Osteocyte (in vitro differentiated cells): ENCODE results near the gene ZNF497. TPM values are rescaled to one million over a fixed set of nuclear protein-coding genes. Genes with fewer than 3 reads are reported as not detected.
"Not testable (repeated sequence)": the region's sequence is repeated elsewhere in the genome, so short reads cannot be mapped to it uniquely, and the experiment has no call there.

ENCODE experiments used
- DNase-seq: peaks from one replicate; pipeline ENCODE4 v3.0.0; 2021; ENCODE audit warnings: mixed read lengths; ENCODE audit not compliant: unreplicated experiment; ENCODE audit errors: extremely low spot score
- H3K27ac Mint-ChIP-seq: one replicate; pipeline ENCODE4 v1.8.0; 2021; ENCODE audit warnings: mild to moderate bottlenecking, mixed read lengths; ENCODE audit not compliant: unreplicated experiment
- H3K27me3 Mint-ChIP-seq: one replicate; pipeline ENCODE4 v1.8.0; 2021; ENCODE audit warnings: mixed read lengths; ENCODE audit not compliant: unreplicated experiment
- H3K36me3 Mint-ChIP-seq: one replicate; pipeline ENCODE4 v1.8.0; 2021; ENCODE audit warnings: mixed read lengths; ENCODE audit not compliant: unreplicated experiment
- H3K4me1 Mint-ChIP-seq: one replicate; pipeline ENCODE4 v1.8.0; 2021; ENCODE audit warnings: mixed read lengths; ENCODE audit not compliant: unreplicated experiment
- H3K4me3 Mint-ChIP-seq: one replicate; pipeline ENCODE4 v1.8.0; 2021; ENCODE audit warnings: mild to moderate bottlenecking, moderate library complexity, mixed read lengths; ENCODE audit not compliant: unreplicated experiment
- H3K9me3 Mint-ChIP-seq: one replicate; pipeline ENCODE4 v1.8.0; 2021; ENCODE audit warnings: mixed read lengths; ENCODE audit not compliant: unreplicated experiment
- total RNA-seq: library from RNA; stranded (reverse); gene quantifications from 2 replicates; pipeline ENCODE4 v1.2.1, GENCODE V29; 2021
- TF ChIP-seq, protein P1 (sequence below): fragments of 200-600 bp; sonication (generic); IDR thresholded peaks from 2 replicates; pipeline ENCODE4 v1.5.0; 2021; ENCODE audit warnings: antibody characterized with exemption, mild to moderate bottlenecking, moderate library complexity

Gene ZNF497
- total RNA-seq, 1 donor from 2014 or later = 2.7 TPM

DNA sequence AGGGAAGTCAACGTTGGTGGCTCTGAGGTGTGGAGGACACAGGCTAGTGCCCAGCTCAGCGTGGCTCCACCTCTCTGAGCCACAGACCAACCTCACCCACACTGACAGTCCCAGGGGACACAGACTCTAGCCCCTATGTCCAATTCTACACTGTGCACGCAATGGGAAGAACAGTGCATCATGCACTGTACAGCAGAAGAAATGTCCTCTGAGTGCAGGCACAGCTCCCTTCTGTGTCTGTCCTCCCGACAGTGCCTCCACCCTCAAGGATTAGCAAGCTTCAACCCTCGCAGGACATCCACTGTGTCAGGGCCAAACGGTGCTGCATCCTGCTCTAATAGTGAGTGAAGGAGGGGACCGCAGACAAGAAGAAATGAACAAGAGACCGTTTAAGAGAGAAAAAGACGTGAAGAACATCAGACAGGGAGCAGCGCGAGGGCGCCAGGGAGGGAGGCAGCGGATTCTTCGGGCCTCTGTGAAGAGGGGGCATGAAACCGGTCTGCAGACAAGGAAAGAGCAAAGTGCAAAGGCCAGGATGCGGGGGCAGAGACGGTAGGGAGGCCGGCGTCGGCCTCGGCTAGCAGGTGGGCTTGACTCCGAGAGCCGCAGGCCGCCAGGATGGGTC is 17.6 kb upstream of the ZNF497 start:
- Mint-ChIP-seq H3K9me3 (no peaks in the 10 kb centered on the region), H3K4me3 (peak overlapping the region; percentile 92), H3K4me1 (peaks cover 22% of the 10 kb centered on the region), H3K27ac (peak overlapping the region; percentile 91), H3K27me3 (no peaks in the 10 kb centered on the region), H3K36me3 (no peaks in the 10 kb centered on the region)
- no peak for DNase-seq
- TF ChIP-seq, protein P1, sequence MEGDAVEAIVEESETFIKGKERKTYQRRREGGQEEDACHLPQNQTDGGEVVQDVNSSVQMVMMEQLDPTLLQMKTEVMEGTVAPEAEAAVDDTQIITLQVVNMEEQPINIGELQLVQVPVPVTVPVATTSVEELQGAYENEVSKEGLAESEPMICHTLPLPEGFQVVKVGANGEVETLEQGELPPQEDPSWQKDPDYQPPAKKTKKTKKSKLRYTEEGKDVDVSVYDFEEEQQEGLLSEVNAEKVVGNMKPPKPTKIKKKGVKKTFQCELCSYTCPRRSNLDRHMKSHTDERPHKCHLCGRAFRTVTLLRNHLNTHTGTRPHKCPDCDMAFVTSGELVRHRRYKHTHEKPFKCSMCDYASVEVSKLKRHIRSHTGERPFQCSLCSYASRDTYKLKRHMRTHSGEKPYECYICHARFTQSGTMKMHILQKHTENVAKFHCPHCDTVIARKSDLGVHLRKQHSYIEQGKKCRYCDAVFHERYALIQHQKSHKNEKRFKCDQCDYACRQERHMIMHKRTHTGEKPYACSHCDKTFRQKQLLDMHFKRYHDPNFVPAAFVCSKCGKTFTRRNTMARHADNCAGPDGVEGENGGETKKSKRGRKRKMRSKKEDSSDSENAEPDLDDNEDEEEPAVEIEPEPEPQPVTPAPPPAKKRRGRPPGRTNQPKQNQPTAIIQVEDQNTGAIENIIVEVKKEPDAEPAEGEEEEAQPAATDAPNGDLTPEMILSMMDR = no peak

DNA sequence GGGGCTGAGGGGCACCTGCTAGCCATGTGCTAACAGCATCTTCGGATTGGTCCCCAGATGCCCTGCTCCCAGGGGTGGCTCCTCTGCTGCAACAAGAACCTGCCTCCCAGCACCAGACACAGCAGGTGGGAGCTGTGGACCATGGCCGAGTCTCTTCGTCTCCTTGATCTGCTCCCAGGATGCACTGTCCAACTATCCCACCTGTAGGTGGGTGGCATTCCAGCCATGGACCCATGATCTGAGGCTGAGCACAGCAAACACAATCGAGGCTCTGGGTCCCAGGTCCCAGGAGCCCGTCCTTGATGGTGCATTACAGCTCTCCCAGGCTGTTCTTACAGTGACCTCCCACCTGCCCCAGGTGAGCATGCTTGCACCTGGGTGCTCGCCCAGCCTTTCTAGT is 16.7 kb upstream of the ZNF497 start:
- H3K4me1 Mint-ChIP-seq = peaks cover 22% of the 10 kb centered on the region
- DNase-seq = no peak
- H3K4me3 Mint-ChIP-seq = peak overlapping the region; percentile 92
- H3K36me3 Mint-ChIP-seq = no peaks in the 10 kb centered on the region
- no peaks in the 10 kb centered on the region for H3K9me3 Mint-ChIP-seq
- H3K27me3 Mint-ChIP-seq = no peaks in the 10 kb centered on the region
- TF ChIP-seq, protein P1 = no peak
- H3K27ac Mint-ChIP-seq = no peak overlapping the region

DNA sequence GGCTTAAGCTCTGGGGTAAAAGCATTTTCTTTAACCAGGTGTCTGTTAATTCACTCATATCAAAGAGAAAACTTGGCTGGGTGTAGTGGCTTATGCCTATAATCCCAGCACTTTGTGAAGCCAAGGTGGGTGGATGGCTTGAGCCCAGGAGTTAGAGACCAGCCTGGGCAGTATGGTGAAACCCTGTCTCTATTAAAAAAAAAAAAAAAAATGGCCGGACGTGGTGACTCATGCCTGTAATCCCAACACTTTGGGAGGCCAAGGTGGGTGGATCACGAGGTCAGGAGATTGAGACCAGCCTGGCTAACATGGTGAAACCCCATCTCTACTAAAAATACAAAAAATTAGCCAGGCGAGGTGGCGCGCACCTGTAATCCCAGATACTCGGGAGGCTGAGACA is 14.2 kb upstream of the ZNF497 start:
- not testable (repeated sequence) for H3K27ac Mint-ChIP-seq, H3K4me3 Mint-ChIP-seq, H3K27me3 Mint-ChIP-seq, H3K9me3 Mint-ChIP-seq, DNase-seq, H3K36me3 Mint-ChIP-seq
- H3K4me1 Mint-ChIP-seq = peaks cover 15% of the 10 kb centered on the region

DNA sequence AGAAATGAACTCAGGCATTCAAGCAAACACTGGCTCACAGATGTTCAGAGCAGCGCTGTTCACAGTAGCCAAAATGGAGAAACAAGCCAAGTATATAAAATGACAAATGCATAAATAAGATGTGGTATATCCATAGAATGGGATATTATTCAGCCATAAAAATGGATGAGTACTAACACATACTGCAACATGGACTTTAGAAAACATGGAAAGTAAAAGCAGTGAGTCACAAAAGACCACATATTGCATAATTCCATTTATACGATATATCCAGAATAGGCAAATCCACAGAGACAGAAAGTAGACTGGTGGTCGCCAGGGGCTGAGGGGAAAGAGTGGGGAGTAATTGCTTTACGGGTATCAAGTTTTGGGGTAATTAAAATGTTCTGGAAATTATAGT is 11.6 kb upstream of the ZNF497 start:
- no peaks in the 10 kb centered on the region for H3K27me3 Mint-ChIP-seq
- TF ChIP-seq, protein P1 = no peak
- H3K4me3 Mint-ChIP-seq = no peak overlapping the region
- no peak for DNase-seq
- no peak overlapping the region for H3K27ac Mint-ChIP-seq
- no peaks in the 10 kb centered on the region for H3K9me3 Mint-ChIP-seq
- H3K36me3 Mint-ChIP-seq = peaks cover 2% of the 10 kb centered on the region
- H3K4me1 Mint-ChIP-seq = no peaks in the 10 kb centered on the region

DNA sequence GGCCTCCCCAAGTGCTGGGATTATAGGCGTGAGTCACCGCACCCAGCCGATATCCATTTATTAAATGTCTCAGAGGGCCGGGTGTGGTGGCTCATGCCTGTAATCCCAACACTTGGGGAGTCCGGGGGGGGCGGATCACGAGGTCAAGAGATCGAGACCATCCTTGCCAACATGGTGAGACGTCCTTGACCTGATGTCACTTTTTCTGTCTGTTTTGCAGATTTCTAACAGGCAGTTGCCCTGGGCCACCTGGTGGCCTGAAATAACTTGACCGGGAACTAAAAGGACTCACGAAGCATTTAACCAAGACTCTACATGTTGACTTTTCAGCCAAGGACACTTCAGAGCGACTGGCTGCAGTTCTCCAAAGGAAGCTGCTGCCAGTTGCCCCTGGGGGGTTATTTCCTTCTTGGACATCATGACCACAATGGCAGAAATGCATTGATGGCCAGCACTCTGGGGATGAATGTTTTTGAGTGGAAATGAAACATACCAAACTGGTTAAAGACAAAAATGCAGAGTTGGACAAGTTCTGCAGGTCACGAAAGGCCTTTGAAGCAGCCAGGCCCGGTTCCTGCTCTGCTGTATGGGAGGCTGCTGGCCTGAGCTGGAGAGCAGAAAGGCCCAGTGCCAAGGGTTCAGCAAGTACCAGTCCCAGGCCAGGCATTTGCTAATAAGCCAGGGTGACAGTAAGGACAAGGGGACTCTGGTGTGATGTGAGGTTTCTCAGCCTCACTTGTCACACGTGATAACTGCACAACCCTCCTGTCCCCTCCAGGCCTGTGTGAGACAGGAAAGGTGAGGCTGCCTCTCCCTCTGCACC is 10.0 kb upstream of the ZNF497 start:
- H3K36me3 Mint-ChIP-seq = peaks cover 2% of the 10 kb centered on the region
- no peak overlapping the region for H3K27ac Mint-ChIP-seq
- no peak for DNase-seq
- no peaks in the 10 kb centered on the region for H3K27me3 Mint-ChIP-seq
- H3K9me3 Mint-ChIP-seq = no peaks in the 10 kb centered on the region
- TF ChIP-seq, protein P1 = no peak
- no peaks in the 10 kb centered on the region for H3K4me1 Mint-ChIP-seq
- no peak overlapping the region for H3K4me3 Mint-ChIP-seq
